GM15510 (cell line): ENCODE results near the gene FAM177A1.

Experiments
- POLR2A ChIP-seq: IDR thresholded peaks from 3 replicates; pipeline ENCODE4 v1.6.1; 2011; ENCODE audit warnings: borderline replicate concordance; ENCODE audit not compliant: insufficient read length; ENCODE audit errors: extremely low read depth

Gene FAM177A1

GRCh38 chr14:35116242-35116641, 70.2 kb downstream of the FAM177A1 start:
- TF ChIP-seq POLR2A = no peak

GRCh38 chr14:35117112-35117511, 71.0 kb downstream of the FAM177A1 start:
- TF ChIP-seq POLR2A = no peak

- no peak for TF ChIP-seq POLR2A
Observed at GRCh38 chr14:35121026-35121886, 75.2 kb downstream of the FAM177A1 start.

GRCh38 chr14:35121887-35122695, 76.0 kb downstream of the FAM177A1 start, which contains the start of the genes PPP2R3C and PRORP:
Gene PPP2R3C, minus strand, starts transcription at chr14:35121990. Its CDS starts 31 bp downstream, at chr14:35121959.
Gene PRORP, plus strand, starts transcription at chr14:35122552. Its CDS starts 694 bp downstream, at chr14:35123246.
- TF ChIP-seq POLR2A = peak; percentile 63

- TF ChIP-seq POLR2A = no peak
Observed at GRCh38 chr14:35122696-35123387, 76.8 kb downstream of the FAM177A1 start.

DNA sequence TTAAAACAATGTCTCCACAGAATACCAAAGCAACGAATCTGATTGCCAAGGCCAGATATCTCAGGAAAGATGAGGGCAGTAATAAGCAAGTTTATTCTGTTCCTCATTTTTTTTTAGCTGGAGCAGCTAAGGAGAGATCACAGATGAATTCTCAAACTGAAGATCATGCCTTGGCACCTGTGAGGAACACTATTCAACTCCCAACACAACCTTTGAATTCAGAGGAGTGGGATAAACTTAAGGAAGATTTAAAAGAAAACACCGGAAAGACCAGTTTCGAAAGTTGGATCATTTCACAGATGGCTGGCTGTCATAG, 77.3 kb downstream of the FAM177A1 start:
- no peak for TF ChIP-seq POLR2A

- no peak for TF ChIP-seq POLR2A
Observed at GRCh38 chr14:35124127-35124526, 78.1 kb downstream of the FAM177A1 start.
